Mesodermal cell (in vitro differentiated cells): ENCODE measurements around the gene CASP6.

Source experiments
- H3K27ac ChIP-seq: 2 replicates; pipeline ENCODE4 v1.7.0; 2013; ENCODE audit warnings: mild to moderate bottlenecking, low read depth, low read length, moderate library complexity; ENCODE audit not compliant: severe bottlenecking
- H3K36me3 ChIP-seq: 2 replicates; pipeline ENCODE4 v1.7.1; 2013; ENCODE audit warnings: mild to moderate bottlenecking, low read length, moderate library complexity; ENCODE audit not compliant: control insufficient read depth, insufficient read depth
- H3K4me1 ChIP-seq: one replicate; pipeline ENCODE4 v1.7.1; 2013; ENCODE audit warnings: mild to moderate bottlenecking, low read length; ENCODE audit not compliant: insufficient read depth, control insufficient read depth, poor library complexity, severe bottlenecking
- H3K4me3 ChIP-seq: 2 replicates; pipeline ENCODE4 v1.7.0; 2013; ENCODE audit warnings: low read length, control low read depth, mild to moderate bottlenecking; ENCODE audit not compliant: insufficient read depth, poor library complexity, severe bottlenecking; ENCODE audit errors: extremely low read depth
- H3K9me3 ChIP-seq: 2 replicates; pipeline ENCODE4 v1.7.1; 2013; ENCODE audit warnings: mild to moderate bottlenecking, low read length, moderate library complexity; ENCODE audit not compliant: control insufficient read depth
- WGBS, 2 experiments: methylation state at CpG; one replicate each; pipeline ENCODE4 v1.1.5; 2013; ENCODE audit warnings: missing lambda C conversion rate in 2 of 2; ENCODE audit not compliant: insufficient coverage in 2 of 2; 5-methylcytosine and 5-hydroxymethylcytosine counted together

Gene CASP6

DNA sequence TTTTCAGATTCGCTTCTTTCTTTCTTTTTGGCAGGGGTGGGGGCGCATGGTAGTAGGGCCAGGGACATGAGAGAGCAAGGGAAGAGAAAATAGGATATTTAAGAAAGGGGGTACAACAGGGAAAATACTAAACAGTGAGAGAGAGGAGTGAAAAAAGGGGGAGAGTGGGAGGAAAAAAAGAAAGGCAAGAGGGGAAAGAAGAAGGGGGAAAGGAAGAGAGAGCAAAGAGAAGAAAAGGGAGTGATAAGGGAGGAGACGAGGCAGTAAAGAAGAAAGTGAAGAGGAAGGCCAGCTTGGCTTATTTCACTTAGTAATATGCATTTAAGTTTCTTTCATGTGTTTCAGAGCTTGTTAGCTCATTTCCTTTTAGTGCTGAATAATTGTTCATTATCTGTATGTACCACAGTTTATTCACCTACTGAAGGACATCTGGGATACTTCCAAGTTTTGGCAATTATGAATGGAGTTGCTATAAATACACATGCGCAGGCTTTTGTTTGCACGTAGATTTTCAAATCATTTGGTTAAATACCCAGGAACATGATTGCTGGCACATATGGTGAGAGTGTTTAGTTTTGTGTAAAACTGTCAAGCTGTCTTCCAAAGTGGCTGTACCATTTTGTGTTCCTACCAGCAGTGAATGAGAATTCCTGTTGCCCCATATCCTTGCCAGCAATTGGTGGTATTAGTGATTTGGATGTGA lies 37.3 kb downstream of the CASP6 start:
- no peaks in the 10 kb centered on the region for H3K4me1 ChIP-seq
- no peaks in the 10 kb centered on the region for H3K36me3 ChIP-seq
- WGBS, 2 experiments = 83 to 100% methylated on average over 3 to 4 of the region's 5 CpGs
- H3K9me3 ChIP-seq = peaks cover 3% of the 10 kb centered on the region
- no peak overlapping the region for H3K4me3 ChIP-seq
- H3K27ac ChIP-seq = no peak overlapping the region

- WGBS, 2 experiments = 40 to 100% methylated on average over 1 of the region's 3 CpGs
Observed at GRCh38 chr4:109662771-109663170, 40.5 kb downstream of the CASP6 start.

DNA sequence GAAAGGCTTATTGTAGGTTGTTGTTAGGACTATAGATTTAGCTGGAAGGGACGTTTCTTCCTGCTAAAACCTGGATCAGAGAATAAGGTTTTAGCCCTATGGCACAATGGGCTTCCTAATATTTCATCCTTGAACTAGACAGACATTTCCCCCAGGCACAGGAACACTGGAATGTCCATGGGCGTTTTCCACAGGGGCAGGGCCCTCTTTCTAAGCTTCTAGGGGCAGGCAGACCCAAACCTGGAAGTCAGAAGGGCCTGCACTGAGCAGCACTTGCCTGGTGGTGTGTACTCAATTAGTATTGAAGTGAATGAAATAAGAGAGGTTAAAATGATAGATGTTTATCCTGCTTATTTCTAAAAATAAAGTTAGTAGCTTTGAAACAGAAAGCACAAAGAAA lies 41.1 kb downstream of the CASP6 start:
- no peak overlapping the region for H3K4me3 ChIP-seq
- no peaks in the 10 kb centered on the region for H3K9me3 ChIP-seq
- no peak overlapping the region for H3K27ac ChIP-seq
- WGBS, 2 experiments = 65 to 80% methylated on average over 1 to 2 of the region's 2 CpGs
- no peaks in the 10 kb centered on the region for H3K36me3 ChIP-seq
- no peaks in the 10 kb centered on the region for H3K4me1 ChIP-seq

More at GRCh38 chr4:109662771-109663170, 40.5 kb downstream of the CASP6 start:
- Histone ChIP-seq H3K27ac (no peak overlapping the region), H3K4me1 (no peaks in the 10 kb centered on the region), H3K9me3 (no peaks in the 10 kb centered on the region), H3K4me3 (no peak overlapping the region), H3K36me3 (no peaks in the 10 kb centered on the region)

DNA sequence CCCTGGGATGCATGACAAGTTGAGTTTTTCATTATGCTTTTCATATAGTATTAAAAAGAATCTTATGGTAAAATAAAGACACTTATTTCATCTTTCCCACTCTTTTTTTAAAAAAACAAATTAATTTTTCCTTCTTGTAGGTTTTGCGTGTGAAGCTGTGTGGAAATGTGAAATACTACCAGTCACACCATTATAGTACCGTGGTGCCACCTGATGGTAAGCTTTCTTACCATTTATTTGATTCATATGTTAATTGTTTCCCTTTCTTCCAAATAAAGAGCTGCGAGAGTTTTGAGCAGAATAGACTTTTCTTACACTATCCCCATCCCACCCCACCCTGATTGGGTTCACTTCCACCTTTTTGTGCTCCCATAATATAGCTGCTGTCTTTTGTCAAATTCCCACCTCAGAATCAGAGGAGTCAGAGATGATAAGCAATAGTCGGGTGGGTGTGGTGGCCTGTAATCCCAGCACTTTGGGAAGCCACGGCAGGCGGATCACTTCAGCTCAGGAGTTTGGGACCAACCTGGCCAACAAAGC lies 44.3 kb downstream of the CASP6 start:
- H3K9me3 ChIP-seq = no peaks in the 10 kb centered on the region
- H3K4me1 ChIP-seq = no peaks in the 10 kb centered on the region
- no peak overlapping the region for H3K4me3 ChIP-seq
- WGBS, 2 experiments = 60 to 90% methylated on average over 1 to 2 of the region's 6 CpGs
- no peaks in the 10 kb centered on the region for H3K36me3 ChIP-seq
- H3K27ac ChIP-seq = no peak overlapping the region

DNA sequence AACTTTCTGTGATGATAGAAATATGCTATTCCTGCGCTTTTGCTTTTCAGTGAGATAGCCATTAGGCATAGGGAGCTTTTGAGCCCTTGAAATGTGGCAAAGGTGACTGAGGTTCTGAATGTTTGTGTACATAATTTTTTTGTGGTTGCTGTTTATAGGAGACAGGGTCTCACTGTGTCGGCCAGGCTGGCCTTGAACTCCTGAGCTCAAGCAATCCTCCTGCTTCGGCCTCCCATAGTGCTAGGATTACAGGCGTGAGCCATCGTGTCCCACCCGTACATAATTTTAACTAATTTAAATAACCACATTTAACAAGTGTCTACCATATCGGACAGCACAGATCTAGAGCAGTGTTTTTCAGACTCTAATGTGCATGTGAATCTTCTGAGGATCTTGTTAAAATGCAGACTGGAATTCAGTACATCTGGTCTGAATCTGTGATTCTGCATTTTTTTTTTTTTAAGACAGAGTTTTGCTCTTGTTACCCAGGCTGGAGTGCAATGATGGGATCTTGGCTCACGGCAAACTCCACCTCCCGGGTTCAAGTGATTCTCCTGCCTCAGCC lies 45.3 kb downstream of the CASP6 start:
- H3K4me1 ChIP-seq = no peaks in the 10 kb centered on the region
- no peak overlapping the region for H3K27ac ChIP-seq
- H3K36me3 ChIP-seq = no peaks in the 10 kb centered on the region
- no peaks in the 10 kb centered on the region for H3K9me3 ChIP-seq
- 94 to 97% methylated on average over 6 to 9 of the region's 9 CpGs for WGBS, 2 experiments
- no peak overlapping the region for H3K4me3 ChIP-seq

GRCh38 chr4:109655396-109655795 lies 47.8 kb downstream of the CASP6 start:
- WGBS, 2 experiments = 69 to 73% methylated on average over 3 to 6 of the region's 6 CpGs
- H3K4me3 ChIP-seq = no peak overlapping the region

GRCh38 chr4:109649872-109650271 lies 53.4 kb downstream of the CASP6 start:
- H3K27ac ChIP-seq = no peak overlapping the region
- no peak overlapping the region for H3K4me3 ChIP-seq
- no peaks in the 10 kb centered on the region for H3K36me3 ChIP-seq
- WGBS, 2 experiments = no CpG with 5 or more reads among the region's 1 CpG
- no peaks in the 10 kb centered on the region for H3K9me3 ChIP-seq
- no peaks in the 10 kb centered on the region for H3K4me1 ChIP-seq

More at GRCh38 chr4:109655396-109655795, 47.8 kb downstream of the CASP6 start:
- H3K9me3 ChIP-seq = no peaks in the 10 kb centered on the region
- H3K27ac ChIP-seq = no peak overlapping the region
- H3K36me3 ChIP-seq = no peaks in the 10 kb centered on the region
- H3K4me1 ChIP-seq = no peaks in the 10 kb centered on the region

- Histone ChIP-seq H3K27ac (no peak overlapping the region), H3K36me3 (no peaks in the 10 kb centered on the region), H3K9me3 (no peaks in the 10 kb centered on the region), H3K4me1 (no peaks in the 10 kb centered on the region), H3K4me3 (no peak overlapping the region)
- 100% methylated on average over 1 of the region's 2 CpGs; no CpG with 5 or more reads in 1 of the 2 experiments for WGBS, 2 experiments
Observed at GRCh38 chr4:109648997-109649575, 54.2 kb downstream of the CASP6 start.

DNA sequence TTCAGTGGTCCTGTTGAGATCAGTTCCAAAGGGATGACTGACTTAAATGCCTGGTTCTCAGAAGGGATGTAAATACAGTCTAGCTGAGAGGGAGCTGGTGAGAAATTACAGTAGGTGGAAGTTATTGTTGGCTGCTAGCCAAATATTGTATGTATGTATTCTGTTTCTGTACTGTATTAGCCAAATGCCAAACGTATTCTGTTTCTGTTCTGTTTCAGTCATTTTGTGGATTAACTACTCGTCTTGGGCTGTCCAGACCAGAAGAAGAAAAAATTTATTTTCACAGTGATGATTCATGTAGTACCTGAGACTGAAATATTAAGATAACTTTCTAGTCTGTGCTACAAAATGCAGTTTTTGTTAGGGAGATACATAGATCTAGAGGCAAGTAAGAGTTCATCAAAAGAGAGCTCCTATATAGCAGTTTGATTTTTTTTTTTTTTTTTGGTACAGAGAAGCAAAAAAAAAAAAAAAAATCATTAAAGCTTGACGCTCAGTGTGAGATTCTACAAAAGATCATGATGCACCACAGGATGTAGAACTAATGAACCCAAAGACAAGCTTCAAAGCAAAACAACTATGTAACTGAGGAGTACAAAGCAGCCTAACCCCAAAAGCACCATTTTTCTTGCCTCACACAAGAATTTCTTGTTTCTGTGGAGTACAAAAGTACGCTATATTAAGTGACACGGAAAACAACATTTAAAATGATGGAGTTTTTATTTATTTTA lies 54.8 kb downstream of the CASP6 start:
- 100% methylated on average over 1 of the region's 5 CpGs; no CpG with 5 or more reads in 1 of the 2 experiments for WGBS, 2 experiments
- no peaks in the 10 kb centered on the region for H3K4me1 ChIP-seq
- no peak overlapping the region for H3K4me3 ChIP-seq
- H3K27ac ChIP-seq = no peak overlapping the region
- H3K36me3 ChIP-seq = no peaks in the 10 kb centered on the region
- H3K9me3 ChIP-seq = no peaks in the 10 kb centered on the region

- Histone ChIP-seq H3K9me3 (no peaks in the 10 kb centered on the region), H3K4me1 (no peaks in the 10 kb centered on the region), H3K27ac (no peak overlapping the region), H3K36me3 (no peaks in the 10 kb centered on the region), H3K4me3 (no peak overlapping the region)
- 93% methylated on average over 5 to 7 of the region's 7 CpGs for WGBS, 2 experiments
Observed at GRCh38 chr4:109645874-109646710, 57.2 kb downstream of the CASP6 start.
